HEK293 (cell line): ENCODE results near the gene RTP5.

Source experiments
- ATF2 ChIP-seq: fragments of 450-650 bp; formaldehyde crosslinking; IDR thresholded peaks from 2 replicates; pipeline ENCODE4 v1.5.1; 2016; ENCODE audit warnings: missing biosample characterization, missing genetic modification characterization, low read depth
- EGR2 ChIP-seq: fragments of 450-650 bp; formaldehyde crosslinking; IDR thresholded peaks from 2 replicates; pipeline ENCODE4 v1.5.1; 2016; ENCODE audit warnings: low read depth, missing biosample characterization, missing genetic modification characterization
- GLIS1 ChIP-seq: fragments of 450-650 bp; formaldehyde crosslinking; IDR thresholded peaks from 2 replicates; pipeline ENCODE4 v1.5.1; 2016; ENCODE audit warnings: missing biosample characterization, missing genetic modification characterization
- IKZF3 ChIP-seq: fragments of 450-650 bp; IDR thresholded peaks from 2 replicates; pipeline ENCODE4 v1.5.0; 2018; ENCODE audit warnings: missing biosample characterization, mild to moderate bottlenecking, missing genetic modification characterization, moderate library complexity
- OVOL3 ChIP-seq: fragments of 450-650 bp; formaldehyde crosslinking; IDR thresholded peaks from 2 replicates; pipeline ENCODE4 v1.5.1; 2016; ENCODE audit warnings: missing biosample characterization, missing genetic modification characterization
- SP2 ChIP-seq: fragments of 450-650 bp; formaldehyde crosslinking; IDR thresholded peaks from 2 replicates; pipeline ENCODE4 v1.5.1; 2016; ENCODE audit warnings: missing biosample characterization, missing genetic modification characterization
- ZBTB44 ChIP-seq: fragments of 450-650 bp; IDR thresholded peaks from 2 replicates; pipeline ENCODE4 v1.5.1; 2018; ENCODE audit warnings: missing biosample characterization, mild to moderate bottlenecking, missing genetic modification characterization
- ZFP41 ChIP-seq: fragments of 450-650 bp; formaldehyde crosslinking; IDR thresholded peaks from 2 replicates; pipeline ENCODE4 v1.5.1; 2016; ENCODE audit warnings: missing biosample characterization, missing genetic modification characterization, borderline replicate concordance
- ZNF26 ChIP-seq: fragments of 450-650 bp; formaldehyde crosslinking; IDR thresholded peaks from 2 replicates; pipeline ENCODE4 v1.5.1; 2016; ENCODE audit warnings: missing biosample characterization, missing genetic modification characterization
- ZNF266 ChIP-seq: fragments of 450-650 bp; formaldehyde crosslinking; IDR thresholded peaks from 2 replicates; pipeline ENCODE4 v1.5.1; 2016; ENCODE audit warnings: missing biosample characterization, missing genetic modification characterization, low read depth
- ZNF37A ChIP-seq: fragments of 450-650 bp; IDR thresholded peaks from 2 replicates; pipeline ENCODE4 v1.5.1; 2018; ENCODE audit warnings: missing biosample characterization, missing genetic modification characterization
- ZNF433 ChIP-seq: fragments of 450-650 bp; formaldehyde crosslinking; IDR thresholded peaks from 2 replicates; pipeline ENCODE4 v1.5.1; 2016; ENCODE audit warnings: missing biosample characterization, missing genetic modification characterization, low read depth
- ZNF514 ChIP-seq: fragments of 450-650 bp; formaldehyde crosslinking; IDR thresholded peaks from 2 replicates; pipeline ENCODE4 v1.5.1; 2016; ENCODE audit warnings: missing biosample characterization, missing genetic modification characterization
- ZNF626 ChIP-seq: fragments of 450-650 bp; sonication (Bioruptor Pico); formaldehyde crosslinking; IDR thresholded peaks from 2 replicates; pipeline ENCODE4 v1.5.1; 2018; ENCODE audit warnings: missing biosample characterization, missing genetic modification characterization, inconsistent platforms
- ZNF768 ChIP-seq: fragments of 450-650 bp; formaldehyde crosslinking; IDR thresholded peaks from 2 replicates; pipeline ENCODE4 v1.5.1; 2018; ENCODE audit warnings: missing biosample characterization, mild to moderate bottlenecking, missing genetic modification characterization
- ZNF791 ChIP-seq: fragments of 450-650 bp; formaldehyde crosslinking; IDR thresholded peaks from 2 replicates; pipeline ENCODE4 v1.5.1; 2016; ENCODE audit warnings: missing biosample characterization, missing genetic modification characterization
- ZNF843 ChIP-seq: fragments of 450-650 bp; formaldehyde crosslinking; IDR thresholded peaks from 2 replicates; pipeline ENCODE4 v1.5.1; 2016; ENCODE audit warnings: missing biosample characterization, missing genetic modification characterization
- TF ChIP-seq, protein P1 (sequence below): fragments of 450-650 bp; formaldehyde crosslinking; optimal IDR thresholded peaks from 2 replicates; pipeline ENCODE3; 2016; ENCODE audit warnings: missing biosample characterization, mild to moderate bottlenecking, missing genetic modification characterization
- TF ChIP-seq, protein P2 (sequence below): fragments of 450-650 bp; formaldehyde crosslinking; IDR thresholded peaks from 2 replicates; pipeline ENCODE4 v1.5.1; 2016; ENCODE audit warnings: missing biosample characterization, missing genetic modification characterization
- TF ChIP-seq, protein P3 (sequence below): fragments of 450-650 bp; formaldehyde crosslinking; IDR thresholded peaks from 2 replicates; pipeline ENCODE4 v1.5.1; 2017; ENCODE audit warnings: missing biosample characterization, missing genetic modification characterization
- TF ChIP-seq, protein P4 (sequence below): fragments of 450-650 bp; formaldehyde crosslinking; IDR thresholded peaks from 2 replicates; pipeline ENCODE4 v1.5.1; 2016; ENCODE audit warnings: missing biosample characterization, missing genetic modification characterization
- TF ChIP-seq, protein P5 (sequence below): fragments of 450-650 bp; formaldehyde crosslinking; conservative IDR thresholded peaks from 2 replicates; pipeline ENCODE4 v1.5.1; 2016; ENCODE audit warnings: low read depth, missing biosample characterization, missing genetic modification characterization

Gene RTP5

GRCh38 chr2:241865957-241866789, 3.4 kb upstream of the RTP5 start (continued):
- TF ChIP-seq, protein P1, sequence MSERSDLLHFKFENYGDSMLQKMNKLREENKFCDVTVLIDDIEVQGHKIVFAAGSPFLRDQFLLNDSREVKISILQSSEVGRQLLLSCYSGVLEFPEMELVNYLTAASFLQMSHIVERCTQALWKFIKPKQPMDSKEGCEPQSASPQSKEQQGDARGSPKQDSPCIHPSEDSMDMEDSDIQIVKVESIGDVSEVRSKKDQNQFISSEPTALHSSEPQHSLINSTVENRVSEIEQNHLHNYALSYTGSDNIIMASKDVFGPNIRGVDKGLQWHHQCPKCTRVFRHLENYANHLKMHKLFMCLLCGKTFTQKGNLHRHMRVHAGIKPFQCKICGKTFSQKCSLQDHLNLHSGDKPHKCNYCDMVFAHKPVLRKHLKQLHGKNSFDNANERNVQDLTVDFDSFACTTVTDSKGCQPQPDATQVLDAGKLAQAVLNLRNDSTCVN, result peak; percentile 15
- TF ChIP-seq ZNF37A (tag by site-specific recombination) (no peak), ZFP41 (tag by site-specific recombination) (no peak), ZNF768 (tag by site-specific recombination) (no peak), IKZF3 (tag by site-specific recombination) (no peak), ZNF433 (tag by site-specific recombination) (no peak), ZNF843 (tag by site-specific recombination) (no peak), EGR2 (peak; percentile 55; the same call in 1 of the 2 replicates), OVOL3 (tag by site-specific recombination) (no peak), ZNF626 (tag by site-specific recombination) (no peak), ZNF791 (tag by site-specific recombination) (no peak), ZNF26 (tag by site-specific recombination) (no peak), GLIS1 (tag by site-specific recombination) (peak; percentile 99), ZNF514 (tag by site-specific recombination) (no peak), ZNF266 (no peak), SP2 (tag by site-specific recombination) (no peak), ZBTB44 (tag by site-specific recombination) (no peak), ATF2 (tag by site-specific recombination) (no peak)
- TF ChIP-seq, protein P2, sequence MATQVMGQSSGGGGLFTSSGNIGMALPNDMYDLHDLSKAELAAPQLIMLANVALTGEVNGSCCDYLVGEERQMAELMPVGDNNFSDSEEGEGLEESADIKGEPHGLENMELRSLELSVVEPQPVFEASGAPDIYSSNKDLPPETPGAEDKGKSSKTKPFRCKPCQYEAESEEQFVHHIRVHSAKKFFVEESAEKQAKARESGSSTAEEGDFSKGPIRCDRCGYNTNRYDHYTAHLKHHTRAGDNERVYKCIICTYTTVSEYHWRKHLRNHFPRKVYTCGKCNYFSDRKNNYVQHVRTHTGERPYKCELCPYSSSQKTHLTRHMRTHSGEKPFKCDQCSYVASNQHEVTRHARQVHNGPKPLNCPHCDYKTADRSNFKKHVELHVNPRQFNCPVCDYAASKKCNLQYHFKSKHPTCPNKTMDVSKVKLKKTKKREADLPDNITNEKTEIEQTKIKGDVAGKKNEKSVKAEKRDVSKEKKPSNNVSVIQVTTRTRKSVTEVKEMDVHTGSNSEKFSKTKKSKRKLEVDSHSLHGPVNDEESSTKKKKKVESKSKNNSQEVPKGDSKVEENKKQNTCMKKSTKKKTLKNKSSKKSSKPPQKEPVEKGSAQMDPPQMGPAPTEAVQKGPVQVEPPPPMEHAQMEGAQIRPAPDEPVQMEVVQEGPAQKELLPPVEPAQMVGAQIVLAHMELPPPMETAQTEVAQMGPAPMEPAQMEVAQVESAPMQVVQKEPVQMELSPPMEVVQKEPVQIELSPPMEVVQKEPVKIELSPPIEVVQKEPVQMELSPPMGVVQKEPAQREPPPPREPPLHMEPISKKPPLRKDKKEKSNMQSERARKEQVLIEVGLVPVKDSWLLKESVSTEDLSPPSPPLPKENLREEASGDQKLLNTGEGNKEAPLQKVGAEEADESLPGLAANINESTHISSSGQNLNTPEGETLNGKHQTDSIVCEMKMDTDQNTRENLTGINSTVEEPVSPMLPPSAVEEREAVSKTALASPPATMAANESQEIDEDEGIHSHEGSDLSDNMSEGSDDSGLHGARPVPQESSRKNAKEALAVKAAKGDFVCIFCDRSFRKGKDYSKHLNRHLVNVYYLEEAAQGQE (tag by site-specific recombination), result peak; percentile 85
- TF ChIP-seq, protein P3, sequence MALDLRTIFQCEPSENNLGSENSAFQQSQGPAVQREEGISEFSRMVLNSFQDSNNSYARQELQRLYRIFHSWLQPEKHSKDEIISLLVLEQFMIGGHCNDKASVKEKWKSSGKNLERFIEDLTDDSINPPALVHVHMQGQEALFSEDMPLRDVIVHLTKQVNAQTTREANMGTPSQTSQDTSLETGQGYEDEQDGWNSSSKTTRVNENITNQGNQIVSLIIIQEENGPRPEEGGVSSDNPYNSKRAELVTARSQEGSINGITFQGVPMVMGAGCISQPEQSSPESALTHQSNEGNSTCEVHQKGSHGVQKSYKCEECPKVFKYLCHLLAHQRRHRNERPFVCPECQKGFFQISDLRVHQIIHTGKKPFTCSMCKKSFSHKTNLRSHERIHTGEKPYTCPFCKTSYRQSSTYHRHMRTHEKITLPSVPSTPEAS (tag by site-specific recombination), result no peak
- TF ChIP-seq, protein P4, sequence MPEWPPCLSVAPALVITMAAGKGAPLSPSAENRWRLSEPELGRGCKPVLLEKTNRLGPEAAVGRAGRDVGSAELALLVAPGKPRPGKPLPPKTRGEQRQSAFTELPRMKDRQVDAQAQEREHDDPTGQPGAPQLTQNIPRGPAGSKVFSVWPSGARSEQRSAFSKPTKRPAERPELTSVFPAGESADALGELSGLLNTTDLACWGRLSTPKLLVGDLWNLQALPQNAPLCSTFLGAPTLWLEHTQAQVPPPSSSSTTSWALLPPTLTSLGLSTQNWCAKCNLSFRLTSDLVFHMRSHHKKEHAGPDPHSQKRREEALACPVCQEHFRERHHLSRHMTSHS, result no peak
- TF ChIP-seq, protein P5, sequence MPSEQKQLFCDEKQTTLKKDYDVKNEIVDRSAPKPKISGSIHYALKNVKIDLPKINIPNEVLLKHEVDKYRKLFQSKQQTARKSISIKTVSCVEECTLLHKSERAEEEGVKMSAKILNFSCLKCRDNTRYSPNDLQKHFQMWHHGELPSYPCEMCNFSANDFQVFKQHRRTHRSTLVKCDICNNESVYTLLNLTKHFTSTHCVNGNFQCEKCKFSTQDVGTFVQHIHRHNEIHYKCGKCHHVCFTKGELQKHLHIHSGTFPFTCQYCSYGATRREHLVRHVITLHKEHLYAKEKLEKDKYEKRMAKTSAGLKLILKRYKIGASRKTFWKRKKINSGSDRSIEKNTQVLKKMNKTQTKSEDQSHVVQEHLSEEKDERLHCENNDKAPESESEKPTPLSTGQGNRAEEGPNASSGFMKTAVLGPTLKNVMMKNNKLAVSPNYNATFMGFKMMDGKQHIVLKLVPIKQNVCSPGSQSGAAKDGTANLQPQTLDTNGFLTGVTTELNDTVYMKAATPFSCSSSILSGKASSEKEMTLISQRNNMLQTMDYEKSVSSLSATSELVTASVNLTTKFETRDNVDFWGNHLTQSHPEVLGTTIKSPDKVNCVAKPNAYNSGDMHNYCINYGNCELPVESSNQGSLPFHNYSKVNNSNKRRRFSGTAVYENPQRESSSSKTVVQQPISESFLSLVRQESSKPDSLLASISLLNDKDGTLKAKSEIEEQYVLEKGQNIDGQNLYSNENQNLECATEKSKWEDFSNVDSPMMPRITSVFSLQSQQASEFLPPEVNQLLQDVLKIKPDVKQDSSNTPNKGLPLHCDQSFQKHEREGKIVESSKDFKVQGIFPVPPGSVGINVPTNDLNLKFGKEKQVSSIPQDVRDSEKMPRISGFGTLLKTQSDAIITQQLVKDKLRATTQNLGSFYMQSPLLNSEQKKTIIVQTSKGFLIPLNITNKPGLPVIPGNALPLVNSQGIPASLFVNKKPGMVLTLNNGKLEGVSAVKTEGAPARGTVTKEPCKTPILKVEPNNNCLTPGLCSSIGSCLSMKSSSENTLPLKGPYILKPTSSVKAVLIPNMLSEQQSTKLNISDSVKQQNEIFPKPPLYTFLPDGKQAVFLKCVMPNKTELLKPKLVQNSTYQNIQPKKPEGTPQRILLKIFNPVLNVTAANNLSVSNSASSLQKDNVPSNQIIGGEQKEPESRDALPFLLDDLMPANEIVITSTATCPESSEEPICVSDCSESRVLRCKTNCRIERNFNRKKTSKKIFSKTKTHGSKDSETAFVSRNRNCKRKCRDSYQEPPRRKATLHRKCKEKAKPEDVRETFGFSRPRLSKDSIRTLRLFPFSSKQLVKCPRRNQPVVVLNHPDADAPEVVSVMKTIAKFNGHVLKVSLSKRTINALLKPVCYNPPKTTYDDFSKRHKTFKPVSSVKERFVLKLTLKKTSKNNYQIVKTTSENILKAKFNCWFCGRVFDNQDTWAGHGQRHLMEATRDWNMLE (tag by site-specific recombination), result no peak
